HAP-1 (cell line): ENCODE data around the gene NLGN1.
A peak's percentile ranks its signal among the peaks of the same experiment; 100 is the strongest.

Experiments used
- DNase-seq, 2 experiments: peaks; one replicate each; pipeline ENCODE4 v3.0.0-alpha.2; 2016 to 2020; ENCODE audit warnings: low spot score in 2 of 2
- H3K27me3 ChIP-seq: fragments of 250-450 bp; sonication (Bioruptor Pico); 2 replicates; pipeline ENCODE4 v1.5.1; 2020; ENCODE audit warnings: low read depth, mild to moderate bottlenecking, moderate library complexity
- H3K36me3 ChIP-seq: fragments of 250-450 bp; sonication (Bioruptor Pico); replicated peaks from 2 replicates; pipeline ENCODE4 v1.5.1; 2020; ENCODE audit warnings: mild to moderate bottlenecking
- H3K4me1 ChIP-seq: fragments of 250-450 bp; sonication (Bioruptor Pico); 2 replicates; pipeline ENCODE4 v1.5.1; 2020; ENCODE audit warnings: mild to moderate bottlenecking
- H3K4me3 ChIP-seq: fragments of 250-450 bp; sonication (Bioruptor Pico); 2 replicates; pipeline ENCODE4 v1.5.1; 2020; ENCODE audit warnings: mild to moderate bottlenecking, moderate library complexity
- H3K9me3 ChIP-seq: fragments of 250-450 bp; sonication (Bioruptor Pico); 2 replicates; pipeline ENCODE4 v1.5.1; 2020; ENCODE audit warnings: mild to moderate bottlenecking, moderate library complexity
- in situ Hi-C: fragments of 300-500 bp; cut with MboI; formaldehyde crosslinking; loops from 3 replicates; pipeline ENCODE4 v1.14.3; 2020; ENCODE audit warnings: low sequenced_read_pairs, inconsistent platforms, mixed read lengths

The NLGN1 gene

GRCh38 chr3:174156200-174156599, 758.7 kb downstream of the NLGN1 start:
- no peak for DNase-seq
- no peak overlapping the region for H3K4me3 ChIP-seq

GRCh38 chr3:174158674-174159073, 761.1 kb downstream of the NLGN1 start:
- in situ Hi-C loops, result no loop called here
- Histone ChIP-seq H3K4me3 (no peak overlapping the region), H3K9me3 (no peaks in the 10 kb centered on the region; the same call in 1 of the 2 replicates), H3K4me1 (peaks cover 7% of the 10 kb centered on the region), H3K27me3 (no peaks in the 10 kb centered on the region), H3K36me3 (no peaks in the 10 kb centered on the region)
- no peak for DNase-seq

More at GRCh38 chr3:174156200-174156599, 758.7 kb downstream of the NLGN1 start:
- Histone ChIP-seq H3K27me3 (no peaks in the 10 kb centered on the region), H3K4me1 (peaks cover 7% of the 10 kb centered on the region), H3K36me3 (no peaks in the 10 kb centered on the region), H3K9me3 (no peaks in the 10 kb centered on the region; the same call in 1 of the 2 replicates)
- in situ Hi-C loops, result no loop called here

DNA sequence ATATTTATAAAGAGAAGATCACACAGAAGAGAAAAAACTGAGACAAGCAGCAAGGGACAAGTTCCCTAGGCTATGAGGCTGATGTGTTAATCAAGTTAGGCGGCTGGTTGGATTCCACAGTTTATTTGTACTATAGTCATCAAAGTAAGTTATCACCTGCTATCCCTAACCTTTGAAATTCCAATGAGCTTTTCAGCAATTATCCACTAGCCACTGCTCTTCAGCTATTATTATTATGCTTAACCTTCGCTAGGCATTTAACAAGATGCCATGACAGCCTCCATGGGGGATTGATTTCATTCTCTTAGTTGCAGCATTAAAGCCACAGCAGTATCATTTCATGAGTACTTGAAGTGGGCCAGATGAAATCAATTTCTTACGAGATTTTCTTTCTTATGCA, 762.1 kb downstream of the NLGN1 start:
- Histone ChIP-seq H3K27me3 (no peaks in the 10 kb centered on the region), H3K4me1 (peaks cover 7% of the 10 kb centered on the region), H3K9me3 (peaks cover 6% of the 10 kb centered on the region; the same call in 1 of the 2 replicates), H3K4me3 (no peak overlapping the region), H3K36me3 (no peaks in the 10 kb centered on the region)
- DNase-seq, result peak in 1 of 2 experiments; percentile 54
- in situ Hi-C loops, result no loop called here

DNA sequence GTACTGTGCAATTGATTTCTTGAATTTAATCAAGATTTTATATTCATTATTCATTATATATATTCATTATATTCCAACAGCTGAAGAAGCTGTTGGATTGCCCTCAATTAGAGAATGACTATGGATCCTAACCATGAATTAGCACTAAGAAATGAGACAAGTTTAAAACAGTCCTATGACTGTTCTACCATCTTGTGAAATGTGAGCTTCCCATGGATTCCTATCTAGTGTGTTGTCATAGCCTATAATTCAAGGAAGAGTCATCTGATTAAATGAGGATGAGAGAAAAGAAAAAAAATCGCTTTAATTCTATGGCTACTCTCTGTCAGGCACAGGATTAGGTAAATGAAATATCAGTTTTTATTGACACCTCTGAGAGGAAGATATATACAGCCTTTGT, 765.0 kb downstream of the NLGN1 start:
- Histone ChIP-seq H3K4me1 (peaks cover 18% of the 10 kb centered on the region), H3K36me3 (no peaks in the 10 kb centered on the region), H3K27me3 (no peaks in the 10 kb centered on the region), H3K4me3 (no peak overlapping the region), H3K9me3 (peaks cover 7% of the 10 kb centered on the region; the same call in 1 of the 2 replicates)
- DNase-seq, result no peak
- in situ Hi-C loops, result no loop called here

DNA sequence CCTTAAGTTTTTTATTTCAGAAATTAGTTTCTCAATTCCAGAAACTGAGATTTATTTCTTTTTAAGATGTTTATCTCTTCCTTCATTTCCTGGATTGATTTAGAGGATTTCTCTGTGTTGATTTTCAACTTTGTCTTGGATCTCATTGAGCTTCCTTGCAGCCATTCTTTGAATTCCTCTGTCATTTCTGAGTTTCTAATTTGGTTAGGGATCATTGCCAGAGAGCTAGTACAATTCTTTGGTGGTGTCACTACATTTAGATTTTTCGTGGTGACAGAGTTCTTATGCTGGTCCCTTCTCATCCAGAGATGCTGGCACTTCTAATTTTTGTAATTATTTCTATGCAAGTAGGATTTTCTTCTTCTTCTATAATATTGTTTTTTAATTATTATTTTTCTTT, 770.5 kb downstream of the NLGN1 start:
- DNase-seq, result no peak
- Histone ChIP-seq H3K36me3 (no peaks in the 10 kb centered on the region), H3K9me3 (0 out of 2 replicates have a peak, but pooled peaks cover 7% of the 10 kb centered on the region), H3K27me3 (no peaks in the 10 kb centered on the region), H3K4me1 (peaks cover 12% of the 10 kb centered on the region), H3K4me3 (no peak overlapping the region)
- in situ Hi-C loops, result no loop called here

- no peak for DNase-seq
- in situ Hi-C loops, result no loop called here
- Histone ChIP-seq H3K27me3 (no peaks in the 10 kb centered on the region), H3K4me3 (no peak overlapping the region), H3K4me1 (peaks cover 12% of the 10 kb centered on the region), H3K36me3 (no peaks in the 10 kb centered on the region), H3K9me3 (0 out of 2 replicates have a peak, but pooled peaks cover 7% of the 10 kb centered on the region)
Measured at GRCh38 chr3:174168538-174169254, 771.2 kb downstream of the NLGN1 start.

DNA sequence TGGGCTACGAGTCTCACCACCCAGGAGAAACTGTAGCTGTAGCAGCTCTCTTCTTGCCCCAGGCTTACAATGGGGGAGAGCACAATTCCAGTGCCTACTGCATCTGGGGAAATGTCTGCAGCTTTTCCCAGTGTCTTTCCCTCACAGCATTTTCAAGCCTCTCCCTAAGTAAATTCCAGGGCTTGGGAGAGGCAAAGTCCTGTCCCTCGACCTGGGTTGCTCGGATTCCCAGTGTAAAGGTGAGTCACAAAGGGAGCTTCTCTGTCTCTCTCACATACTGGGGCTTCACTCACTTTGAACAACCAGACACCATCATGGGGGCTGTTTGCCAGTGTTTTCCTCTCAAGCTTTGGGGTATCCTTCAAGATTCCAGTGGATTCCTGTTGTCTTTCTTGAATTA, 772.2 kb downstream of the NLGN1 start:
- DNase-seq, result no peak
- H3K4me3 ChIP-seq, result no peak overlapping the region
- in situ Hi-C loops, result no loop called here

GRCh38 chr3:174170248-174170647, 772.7 kb downstream of the NLGN1 start:
- no peaks in the 10 kb centered on the region for H3K36me3 ChIP-seq
- in situ Hi-C loops, result no loop called here
- DNase-seq, result no peak
- H3K9me3 ChIP-seq, result no peaks in the 10 kb centered on the region
- no peaks in the 10 kb centered on the region for H3K27me3 ChIP-seq
- no peak overlapping the region for H3K4me3 ChIP-seq
- H3K4me1 ChIP-seq, result peaks cover 12% of the 10 kb centered on the region

More for the DNA sequence above, 772.2 kb downstream of the NLGN1 start:
- H3K9me3 ChIP-seq, result no peaks in the 10 kb centered on the region
- H3K36me3 ChIP-seq, result no peaks in the 10 kb centered on the region
- no peaks in the 10 kb centered on the region for H3K27me3 ChIP-seq
- H3K4me1 ChIP-seq, result peaks cover 12% of the 10 kb centered on the region

DNA sequence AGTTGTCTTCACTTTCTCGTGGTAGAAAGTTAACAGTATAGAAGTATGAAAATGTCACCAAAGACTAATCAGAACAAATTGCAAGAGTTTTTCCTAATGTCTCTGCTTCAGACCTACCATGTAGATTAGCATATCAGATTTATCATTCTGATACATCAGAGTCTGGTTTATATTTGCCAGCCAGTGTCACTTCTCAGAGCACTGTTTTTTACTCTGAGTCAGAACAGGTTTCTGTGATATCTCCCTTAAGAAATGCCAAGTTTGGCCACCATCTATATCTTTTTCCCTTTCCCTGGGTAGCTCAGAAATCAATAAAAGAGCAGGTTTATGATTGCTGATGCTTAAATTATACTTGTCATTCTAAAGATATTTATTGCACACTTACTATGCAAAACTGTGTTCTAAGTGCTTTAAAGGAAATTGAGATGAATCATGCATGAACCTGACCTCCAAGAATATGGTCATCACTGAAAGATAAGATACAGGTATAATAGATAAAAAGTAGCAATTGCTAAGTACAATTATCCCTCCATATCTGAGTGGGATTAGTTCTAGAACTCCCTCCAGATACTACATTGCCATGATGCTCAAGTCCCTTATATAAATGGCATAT, 788.9 kb downstream of the NLGN1 start:
- H3K27me3 ChIP-seq, result no peaks in the 10 kb centered on the region
- peaks cover 11% of the 10 kb centered on the region for H3K4me1 ChIP-seq
- in situ Hi-C loops, result no loop called here
- H3K4me3 ChIP-seq, result no peak overlapping the region
- H3K9me3 ChIP-seq, result no peaks in the 10 kb centered on the region
- no peak for DNase-seq
- H3K36me3 ChIP-seq, result no peaks in the 10 kb centered on the region

- no peaks in the 10 kb centered on the region for H3K27me3 ChIP-seq
- DNase-seq, result no peak
- in situ Hi-C loops, result no loop called here
- H3K9me3 ChIP-seq, result no peaks in the 10 kb centered on the region
- H3K4me3 ChIP-seq, result no peak overlapping the region
- no peaks in the 10 kb centered on the region for H3K36me3 ChIP-seq
- H3K4me1 ChIP-seq, result peaks cover 25% of the 10 kb centered on the region
Measured at GRCh38 chr3:174191380-174191779, 793.8 kb downstream of the NLGN1 start.

GRCh38 chr3:174191895-174192294, 794.4 kb downstream of the NLGN1 start:
- peaks cover 25% of the 10 kb centered on the region for H3K4me1 ChIP-seq
- H3K36me3 ChIP-seq, result no peaks in the 10 kb centered on the region
- no peaks in the 10 kb centered on the region for H3K27me3 ChIP-seq
- H3K9me3 ChIP-seq, result no peaks in the 10 kb centered on the region
- H3K4me3 ChIP-seq, result no peak overlapping the region
- in situ Hi-C loops, result no loop called here
- DNase-seq, result no peak

- Histone ChIP-seq H3K4me3 (no peak overlapping the region), H3K9me3 (no peaks in the 10 kb centered on the region), H3K36me3 (no peaks in the 10 kb centered on the region), H3K27me3 (no peaks in the 10 kb centered on the region), H3K4me1 (peaks cover 25% of the 10 kb centered on the region)
- DNase-seq, result no peak
- in situ Hi-C loops, result no loop called here
Measured at GRCh38 chr3:174192471-174192870, 794.9 kb downstream of the NLGN1 start.

- in situ Hi-C loops, result no loop called here
- Histone ChIP-seq H3K36me3 (no peaks in the 10 kb centered on the region), H3K4me1 (peaks cover 25% of the 10 kb centered on the region), H3K4me3 (no peak overlapping the region), H3K9me3 (no peaks in the 10 kb centered on the region), H3K27me3 (no peaks in the 10 kb centered on the region)
- no peak for DNase-seq
Measured at GRCh38 chr3:174193604-174194003, 796.1 kb downstream of the NLGN1 start.

GRCh38 chr3:174197416-174197815, 799.9 kb downstream of the NLGN1 start:
- in situ Hi-C loops, result no loop called here
- H3K4me1 ChIP-seq, result peaks cover 19% of the 10 kb centered on the region
- no peaks in the 10 kb centered on the region for H3K27me3 ChIP-seq
- H3K36me3 ChIP-seq, result no peaks in the 10 kb centered on the region
- H3K9me3 ChIP-seq, result no peaks in the 10 kb centered on the region
- H3K4me3 ChIP-seq, result no peak overlapping the region
- no peak for DNase-seq
